Neuron (in vitro differentiated cells): ENCODE measurements around the gene RNF215.

ENCODE experiments used
- H2AFZ ChIP-seq: one replicate; pipeline ENCODE4 v1.6.1; 2013; ENCODE audit warnings: low read depth, mild to moderate bottlenecking, inconsistent platforms, low read length, moderate library complexity
- H3K27me3 ChIP-seq: one replicate; pipeline ENCODE4 v1.6.1; 2013; ENCODE audit warnings: low read length; ENCODE audit not compliant: insufficient read depth
- H3K36me3 ChIP-seq: one replicate; pipeline ENCODE4 v1.6.1; 2013; ENCODE audit warnings: low read length; ENCODE audit not compliant: insufficient read depth
- H3K4me1 ChIP-seq: one replicate; pipeline ENCODE4 v1.6.1; 2013; ENCODE audit warnings: low read length; ENCODE audit not compliant: insufficient read depth
- H3K4me3 ChIP-seq: 2 replicates; pipeline ENCODE4 v1.5.1; 2013; ENCODE audit warnings: mild to moderate bottlenecking, low read length, moderate library complexity
- H3K9me3 ChIP-seq: one replicate; pipeline ENCODE4 v1.6.1; 2013; ENCODE audit warnings: low read length

Gene RNF215

GRCh38 chr22:30425616-30426387 is 38.6 kb upstream of the RNF215 start, which contains the start of gene MTFP1:
TSS of gene MTFP1 (plus strand) at chr22:30425768. CDS start at chr22:30425880, 112 bp downstream.
- Histone ChIP-seq H3K4me1 (peaks cover 24% of the 10 kb centered on the region), H3K27me3 (no peaks in the 10 kb centered on the region)

GRCh38 chr22:30425327-30425615 is 38.1 kb upstream of the RNF215 start:
- Histone ChIP-seq H3K9me3 (no peaks in the 10 kb centered on the region), H3K4me3 (peak overlapping the region; percentile 67)

More at GRCh38 chr22:30425616-30426387, 38.6 kb upstream of the RNF215 start, which contains the start of gene MTFP1:
- H3K9me3 ChIP-seq: no peaks in the 10 kb centered on the region
- H3K4me3 ChIP-seq: peak within 1 kb of the TSS; percentile 67
- no peaks in the 10 kb centered on the region for H3K36me3 ChIP-seq
- H2AFZ ChIP-seq: peak within 1 kb of the TSS; percentile 95

GRCh38 chr22:30424534-30425326 is 37.5 kb upstream of the RNF215 start:
- Histone ChIP-seq H3K27me3 (no peaks in the 10 kb centered on the region), H2AFZ (peak overlapping the region; percentile 88), H3K4me3 (peak overlapping the region; percentile 67), H3K9me3 (no peaks in the 10 kb centered on the region), H3K36me3 (no peaks in the 10 kb centered on the region), H3K4me1 (peaks cover 29% of the 10 kb centered on the region)

More at GRCh38 chr22:30425327-30425615, 38.1 kb upstream of the RNF215 start:
- H3K36me3 ChIP-seq: no peaks in the 10 kb centered on the region
- no peaks in the 10 kb centered on the region for H3K27me3 ChIP-seq
- peaks cover 29% of the 10 kb centered on the region for H3K4me1 ChIP-seq
- H2AFZ ChIP-seq: peak overlapping the region; percentile 95

GRCh38 chr22:30423959-30424533 is 36.8 kb upstream of the RNF215 start:
- H2AFZ ChIP-seq: peak overlapping the region; percentile 88
- no peaks in the 10 kb centered on the region for H3K36me3 ChIP-seq
- H3K27me3 ChIP-seq: no peaks in the 10 kb centered on the region
- peak overlapping the region; percentile 67 for H3K4me3 ChIP-seq
- no peaks in the 10 kb centered on the region for H3K9me3 ChIP-seq
- H3K4me1 ChIP-seq: peaks cover 29% of the 10 kb centered on the region

- peaks cover 4% of the 10 kb centered on the region for H3K36me3 ChIP-seq
- no peaks in the 10 kb centered on the region for H3K27me3 ChIP-seq
- H3K9me3 ChIP-seq: no peaks in the 10 kb centered on the region
- H3K4me1 ChIP-seq: peaks cover 29% of the 10 kb centered on the region
- peak overlapping the region; percentile 21 for H2AFZ ChIP-seq
- peak overlapping the region; percentile 67 for H3K4me3 ChIP-seq
Observed at GRCh38 chr22:30423301-30423958, 36.2 kb upstream of the RNF215 start.

GRCh38 chr22:30422481-30423300 is 35.5 kb upstream of the RNF215 start:
- Histone ChIP-seq H3K27me3 (no peaks in the 10 kb centered on the region), H3K36me3 (peaks cover 6% of the 10 kb centered on the region), H2AFZ (peak overlapping the region; percentile 21), H3K4me3 (peak overlapping the region; percentile 67), H3K4me1 (peaks cover 29% of the 10 kb centered on the region), H3K9me3 (no peaks in the 10 kb centered on the region)

- Histone ChIP-seq H3K9me3 (no peaks in the 10 kb centered on the region), H2AFZ (no peak overlapping the region), H3K27me3 (no peaks in the 10 kb centered on the region), H3K4me3 (peak overlapping the region; percentile 67), H3K4me1 (peaks cover 29% of the 10 kb centered on the region), H3K36me3 (peaks cover 9% of the 10 kb centered on the region)
Observed at GRCh38 chr22:30421695-30422480, 34.7 kb upstream of the RNF215 start.

GRCh38 chr22:30420347-30421125 is 33.3 kb upstream of the RNF215 start:
- Histone ChIP-seq H3K4me1 (peaks cover 29% of the 10 kb centered on the region), H2AFZ (no peak overlapping the region), H3K36me3 (peaks cover 20% of the 10 kb centered on the region), H3K27me3 (no peaks in the 10 kb centered on the region), H3K9me3 (no peaks in the 10 kb centered on the region), H3K4me3 (no peak overlapping the region)

GRCh38 chr22:30416837-30417236 is 29.6 kb upstream of the RNF215 start:
- Histone ChIP-seq H3K27me3 (no peaks in the 10 kb centered on the region), H3K9me3 (no peaks in the 10 kb centered on the region), H3K4me1 (peaks cover 10% of the 10 kb centered on the region), H3K4me3 (no peak overlapping the region), H3K36me3 (peaks cover 23% of the 10 kb centered on the region), H2AFZ (no peak overlapping the region)

GRCh38 chr22:30416403-30416802 is 29.2 kb upstream of the RNF215 start:
- H3K9me3 ChIP-seq: no peaks in the 10 kb centered on the region
- no peaks in the 10 kb centered on the region for H3K27me3 ChIP-seq
- H3K4me3 ChIP-seq: no peak overlapping the region
- H3K36me3 ChIP-seq: peaks cover 23% of the 10 kb centered on the region
- H2AFZ ChIP-seq: no peak overlapping the region
- H3K4me1 ChIP-seq: peaks cover 6% of the 10 kb centered on the region

GRCh38 chr22:30414525-30415047 is 27.4 kb upstream of the RNF215 start:
- no peaks in the 10 kb centered on the region for H3K4me1 ChIP-seq
- peaks cover 23% of the 10 kb centered on the region for H3K36me3 ChIP-seq
- H3K4me3 ChIP-seq: no peak overlapping the region

More at GRCh38 chr22:30414525-30415047, 27.4 kb upstream of the RNF215 start:
- no peaks in the 10 kb centered on the region for H3K27me3 ChIP-seq
- H3K9me3 ChIP-seq: no peaks in the 10 kb centered on the region
- H2AFZ ChIP-seq: no peak overlapping the region
